Peyer's patch (tissue), 4 donors: ENCODE data around the gene GPR158.

Experiments
- CTCF ChIP-seq, 6 experiments: fragments of 450-650 bp in 4 of 6; fragments of 200-600 bp in 2 of 6; sonication (generic) in 1 of 6; IDR thresholded peaks; one replicate each; pipeline ENCODE4 v1.5.1; 2017 to 2019; ENCODE audit warnings: antibody characterized with exemption in 6 of 6, mild to moderate bottlenecking in 3 of 6, moderate library complexity in 1 of 6
- POLR2A ChIP-seq, 2 donors: fragments of 450-650 bp; IDR thresholded peaks; one replicate each; pipeline ENCODE4 v1.5.1; 2017; ENCODE audit warnings: antibody characterized with exemption in 2 of 2, mild to moderate bottlenecking in 2 of 2, moderate library complexity in 2 of 2

- TF ChIP-seq CTCF (IDR thresholded peaks at IDR 0.05) (no peak), POLR2A (IDR thresholded peaks at IDR 0.05) (no peak)
Observed at GRCh38 chr10:25261110-25261509, 86.3 kb downstream of the GPR158 start.
